HEK293 (cell line): ENCODE measurements around the gene KIRREL3.

Source experiments
- CTCF ChIA-PET: fragments of 350-600 bp; formaldehyde crosslinking; extraction: SDS; loops from one replicate; lab custom pipeline; 2021; ENCODE audit warnings: antibody characterized with exemption; lab: Yijun Ruan, JAX
- POLR2A ChIA-PET: fragments of 300-600 bp; formaldehyde crosslinking; extraction: SDS; loops from one replicate; lab custom pipeline; 2020; ENCODE audit warnings: antibody characterized with exemption, inconsistent platforms; lab: Yijun Ruan, JAX
- H3K27ac ChIP-seq: fragments of 200-500 bp; sonication (Bioruptor generic); 2 replicates; pipeline ENCODE4 v1.5.1; 2014; ENCODE audit warnings: low read depth, low read length, control low read depth, inconsistent platforms; ENCODE audit errors: extremely low read depth
- H3K36me3 ChIP-seq, 2 experiments: fragments of 200-500 bp in 1 of 2; sonication (Bioruptor generic) in 1 of 2; 1 replicate in 1 of 2; 2 replicates in 1 of 2; pipeline ENCODE4 v1.5.1; 2014 to 2017; ENCODE audit warnings: inconsistent platforms in 2 of 2, low read length in 2 of 2; ENCODE audit not compliant: control insufficient read depth in 2 of 2, insufficient read depth in 1 of 2
- H3K4me1 ChIP-seq: fragments of 200-500 bp; sonication (Bioruptor generic); 2 replicates; pipeline ENCODE4 v1.5.1; 2014; ENCODE audit warnings: mild to moderate bottlenecking, low read length, inconsistent platforms; ENCODE audit not compliant: control insufficient read depth, insufficient read depth
- H3K4me3 ChIP-seq: 2 replicates; pipeline ENCODE4 v1.5.1; 2011; ENCODE audit warnings: low read depth, mild to moderate bottlenecking, control low read depth, low read length, moderate library complexity
- H3K9me3 ChIP-seq: fragments of 200-500 bp; sonication (Bioruptor generic); 2 replicates; pipeline ENCODE4 v1.5.1; 2014; ENCODE audit warnings: low read depth, low read length, inconsistent platforms; ENCODE audit not compliant: control insufficient read depth, insufficient read depth
- HOXC10 ChIP-seq: sonication (generic); formaldehyde crosslinking; IDR thresholded peaks from 2 replicates; pipeline ENCODE4 v1.8.1; 2023; ENCODE audit warnings: mild to moderate bottlenecking, missing genetic modification reagents
- MYNN ChIP-seq: fragments of 450-650 bp; formaldehyde crosslinking; IDR thresholded peaks from 2 replicates; pipeline ENCODE4 v1.5.1; 2016; ENCODE audit warnings: missing biosample characterization, missing genetic modification characterization, borderline replicate concordance
- TRIM28 ChIP-seq: IDR thresholded peaks from 2 replicates; pipeline ENCODE4 v1.6.1; 2011; ENCODE audit warnings: low read length, control low read depth, borderline replicate concordance
- ZBTB10 ChIP-seq: fragments of 450-650 bp; formaldehyde crosslinking; IDR thresholded peaks from 2 replicates; pipeline ENCODE4 v1.5.1; 2016; ENCODE audit warnings: missing biosample characterization, missing genetic modification characterization
- ZBTB20 ChIP-seq: fragments of 450-650 bp; formaldehyde crosslinking; IDR thresholded peaks from 2 replicates; pipeline ENCODE4 v1.5.1; 2016; ENCODE audit warnings: missing biosample characterization, missing genetic modification characterization
- ZBTB21 ChIP-seq: fragments of 450-650 bp; formaldehyde crosslinking; IDR thresholded peaks from 2 replicates; pipeline ENCODE4 v1.5.1; 2017; ENCODE audit warnings: missing biosample characterization, missing genetic modification characterization
- ZBTB6 ChIP-seq: fragments of 450-650 bp; formaldehyde crosslinking; IDR thresholded peaks from 2 replicates; pipeline ENCODE4 v1.5.1; 2017; ENCODE audit warnings: missing biosample characterization, missing genetic modification characterization
- ZFP37 ChIP-seq: fragments of 450-650 bp; formaldehyde crosslinking; IDR thresholded peaks from 2 replicates; pipeline ENCODE4 v1.5.1; 2016; ENCODE audit warnings: missing biosample characterization, missing genetic modification characterization
- ZNF112 ChIP-seq: fragments of 450-650 bp; formaldehyde crosslinking; IDR thresholded peaks from 2 replicates; pipeline ENCODE4 v1.5.0; 2017; ENCODE audit warnings: missing biosample characterization, missing genetic modification characterization
- ZNF18 ChIP-seq: fragments of 450-650 bp; formaldehyde crosslinking; IDR thresholded peaks from 2 replicates; pipeline ENCODE4 v1.5.1; 2016; ENCODE audit warnings: missing biosample characterization, missing genetic modification characterization
- ZNF274 ChIP-seq, 2 experiments: fragments of 200-500 bp in 1 of 2; fragments of 450-650 bp in 1 of 2; sonication (Bioruptor generic) in 1 of 2; formaldehyde crosslinking in 1 of 2; IDR thresholded peaks; 2 replicates each; pipeline versions ENCODE4 v1.5.1 to v1.6.1; 2014 to 2016; ENCODE audit warnings: borderline replicate concordance in 1 of 2, inconsistent platforms in 1 of 2, low read length in 1 of 2, missing biosample characterization in 1 of 2, missing genetic modification characterization in 1 of 2
- ZNF362 ChIP-seq: fragments of 450-650 bp; formaldehyde crosslinking; IDR thresholded peaks from 2 replicates; pipeline ENCODE4 v1.5.1; 2016; ENCODE audit warnings: missing biosample characterization, missing genetic modification characterization
- ZNF426 ChIP-seq: fragments of 450-650 bp; formaldehyde crosslinking; IDR thresholded peaks from 2 replicates; pipeline ENCODE4 v1.5.1; 2017; ENCODE audit warnings: missing biosample characterization, missing genetic modification characterization, mild to moderate bottlenecking, inconsistent platforms, moderate library complexity
- ZNF473 ChIP-seq: fragments of 450-650 bp; formaldehyde crosslinking; IDR thresholded peaks from 2 replicates; pipeline ENCODE4 v1.5.1; 2017; ENCODE audit warnings: missing biosample characterization, missing genetic modification characterization
- ZNF513 ChIP-seq: fragments of 450-650 bp; IDR thresholded peaks from 2 replicates; pipeline ENCODE4 v1.5.1; 2018; ENCODE audit warnings: missing biosample characterization, missing genetic modification characterization
- ZNF580 ChIP-seq: fragments of 450-650 bp; formaldehyde crosslinking; IDR thresholded peaks from 2 replicates; pipeline ENCODE4 v1.5.1; 2016; ENCODE audit warnings: missing biosample characterization, missing genetic modification characterization
- ZNF585B ChIP-seq: fragments of 450-650 bp; formaldehyde crosslinking; IDR thresholded peaks from 2 replicates; pipeline ENCODE4 v1.5.1; 2016; ENCODE audit warnings: missing biosample characterization, missing genetic modification characterization
- ZNF596 ChIP-seq: fragments of 450-650 bp; IDR thresholded peaks from 2 replicates; pipeline ENCODE4 v1.5.0; 2018; ENCODE audit warnings: missing biosample characterization, mild to moderate bottlenecking, missing genetic modification characterization, moderate library complexity
- ZNF600 ChIP-seq: fragments of 450-650 bp; formaldehyde crosslinking; IDR thresholded peaks from 2 replicates; pipeline ENCODE4 v1.5.1; 2016; ENCODE audit warnings: missing biosample characterization, missing genetic modification characterization
- ZNF623 ChIP-seq: fragments of 450-650 bp; formaldehyde crosslinking; IDR thresholded peaks from 2 replicates; pipeline ENCODE4 v1.5.1; 2016; ENCODE audit warnings: missing biosample characterization, missing genetic modification characterization
- ZNF624 ChIP-seq: fragments of 450-650 bp; formaldehyde crosslinking; IDR thresholded peaks from 2 replicates; pipeline ENCODE4 v1.5.1; 2017; ENCODE audit warnings: missing biosample characterization, missing genetic modification characterization
- ZNF660 ChIP-seq: fragments of 450-650 bp; IDR thresholded peaks from 2 replicates; pipeline ENCODE4 v1.5.1; 2018; ENCODE audit warnings: missing biosample characterization, mild to moderate bottlenecking, missing genetic modification characterization
- ZNF76 ChIP-seq: fragments of 450-650 bp; formaldehyde crosslinking; IDR thresholded peaks from 2 replicates; pipeline ENCODE4; 2016; ENCODE audit warnings: low read depth, missing biosample characterization, missing genetic modification characterization, borderline replicate concordance
- ZSCAN16 ChIP-seq: fragments of 450-650 bp; formaldehyde crosslinking; IDR thresholded peaks from 2 replicates; pipeline ENCODE4 v1.5.1; 2016; ENCODE audit warnings: missing biosample characterization, missing genetic modification characterization
- ZXDB ChIP-seq: fragments of 450-650 bp; formaldehyde crosslinking; IDR thresholded peaks from 2 replicates; pipeline ENCODE4 v1.5.1; 2016; ENCODE audit warnings: missing biosample characterization, missing genetic modification characterization

KIRREL3 gene

GRCh38 chr11:126886636-126887035 lies 113.9 kb downstream of the KIRREL3 start:
- Histone ChIP-seq H3K36me3 (no peaks in the 10 kb centered on the region), H3K9me3 (no peaks in the 10 kb centered on the region), H3K27ac (no peak overlapping the region), H3K4me1 (no peaks in the 10 kb centered on the region), H3K4me3 (no peak overlapping the region)
- ChIA-PET CTCF (no interaction called here), POLR2A (no interaction called here)
- TF ChIP-seq MYNN (no peak), ZXDB (tag by site-specific recombination) (no peak), ZNF624 (no peak), ZBTB20 (no peak), ZNF76 (tag by site-specific recombination) (no peak), ZBTB21 (tag by site-specific recombination) (no peak), ZNF580 (tag by site-specific recombination) (no peak), ZNF660 (no peak), ZNF112 (tag by site-specific recombination) (no peak), ZNF596 (tag by site-specific recombination) (no peak), ZNF600 (tag by site-specific recombination) (no peak), ZFP37 (tag by site-specific recombination) (no peak), ZNF623 (no peak), TRIM28 (no peak)

- no peaks in the 10 kb centered on the region for H3K36me3 ChIP-seq
- H3K4me1 ChIP-seq: no peaks in the 10 kb centered on the region
- H3K4me3 ChIP-seq: no peak overlapping the region
- no peak for TF ChIP-seq ZNF274 (IDR thresholded peaks at IDR 0.05; ENCODE audit: low read length)
- TF ChIP-seq ZNF274 (tag by site-specific recombination; IDR thresholded peaks at IDR 0.05; ENCODE audit: borderline replicate concordance): no peak
- TF ChIP-seq ZNF585B: no peak
- no peaks in the 10 kb centered on the region for H3K9me3 ChIP-seq
- POLR2A ChIA-PET: no interaction called here
- no peak overlapping the region for H3K27ac ChIP-seq
- CTCF ChIA-PET: interaction anchor here (0.6 kb wide), 1 partner anchor 446 kb away, joined by 5 read pairs; no protein-coding TSS in a partner anchor
Measured at GRCh38 chr11:126886085-126886484, 114.5 kb downstream of the KIRREL3 start.

GRCh38 chr11:126884594-126884993 lies 116.0 kb downstream of the KIRREL3 start:
- POLR2A ChIA-PET: no interaction called here
- TF ChIP-seq ZNF426 (no peak), ZSCAN16 (tag by site-specific recombination) (no peak), ZNF473 (tag by site-specific recombination) (no peak), ZNF513 (tag by site-specific recombination) (no peak), ZBTB10 (tag by site-specific recombination) (no peak), HOXC10 (no peak), ZNF362 (no peak), ZBTB20 (no peak), ZNF18 (tag by site-specific recombination) (no peak), ZBTB6 (no peak)
- Histone ChIP-seq H3K4me1 (no peaks in the 10 kb centered on the region), H3K27ac (no peak overlapping the region), H3K36me3 (no peaks in the 10 kb centered on the region), H3K9me3 (no peaks in the 10 kb centered on the region), H3K4me3 (no peak overlapping the region)
- CTCF ChIA-PET: no interaction called here
